DMS153 treated with DMSO at 0.1 percent for 48 hours (cell line): ENCODE data around the gene COL4A1.
A peak's percentile ranks its signal among the peaks of the same experiment; 100 is the strongest.

Source experiments
- DNase-seq: peaks from one replicate; lab custom pipeline; 2025; ENCODE audit not compliant: unreplicated experiment; lab: John Stamatoyannopoulos, UW

Gene COL4A1

DNA sequence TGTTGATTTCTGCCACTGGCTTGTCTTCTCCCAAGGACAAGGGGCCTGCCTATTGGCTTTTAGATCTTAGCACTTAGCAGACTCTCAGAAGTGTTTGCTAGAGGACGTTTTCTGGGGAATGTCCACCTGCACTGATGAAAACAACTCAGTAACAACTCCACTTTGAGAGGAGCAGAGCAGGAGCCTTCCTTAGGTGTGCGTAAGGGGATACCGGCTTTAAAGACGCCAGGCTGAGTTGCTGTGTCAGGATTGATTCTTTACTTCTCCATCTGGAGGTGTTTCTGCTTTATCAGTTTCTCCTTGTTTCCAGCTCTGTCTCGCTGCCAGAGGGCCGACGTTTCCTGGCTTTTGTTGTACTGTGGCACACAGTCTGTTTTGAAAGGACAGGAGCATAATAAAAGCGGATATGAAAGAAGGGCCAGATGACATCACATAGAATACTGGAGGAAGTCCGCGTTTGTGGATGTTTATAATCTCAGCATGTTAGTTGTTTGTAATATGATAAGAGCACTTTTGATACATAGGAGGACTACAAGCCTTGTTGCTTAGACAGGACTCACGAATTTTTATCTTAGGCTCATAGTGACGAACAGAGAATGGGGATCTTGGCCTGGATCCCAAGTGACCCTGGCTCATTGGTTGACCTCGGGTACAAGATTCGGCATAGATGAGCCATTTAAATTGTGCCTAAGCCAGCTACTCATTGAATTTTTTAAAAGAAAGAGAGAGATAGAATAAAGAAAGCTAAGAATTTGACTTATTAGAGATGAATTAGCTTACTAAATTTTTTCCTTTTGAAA is 34.7 kb upstream of the COL4A1 start:
- DNase-seq: peak; percentile 59

- DNase-seq: peak; percentile 63
Observed at GRCh38 chr13:110340812-110341444, 34.0 kb upstream of the COL4A1 start.

DNA sequence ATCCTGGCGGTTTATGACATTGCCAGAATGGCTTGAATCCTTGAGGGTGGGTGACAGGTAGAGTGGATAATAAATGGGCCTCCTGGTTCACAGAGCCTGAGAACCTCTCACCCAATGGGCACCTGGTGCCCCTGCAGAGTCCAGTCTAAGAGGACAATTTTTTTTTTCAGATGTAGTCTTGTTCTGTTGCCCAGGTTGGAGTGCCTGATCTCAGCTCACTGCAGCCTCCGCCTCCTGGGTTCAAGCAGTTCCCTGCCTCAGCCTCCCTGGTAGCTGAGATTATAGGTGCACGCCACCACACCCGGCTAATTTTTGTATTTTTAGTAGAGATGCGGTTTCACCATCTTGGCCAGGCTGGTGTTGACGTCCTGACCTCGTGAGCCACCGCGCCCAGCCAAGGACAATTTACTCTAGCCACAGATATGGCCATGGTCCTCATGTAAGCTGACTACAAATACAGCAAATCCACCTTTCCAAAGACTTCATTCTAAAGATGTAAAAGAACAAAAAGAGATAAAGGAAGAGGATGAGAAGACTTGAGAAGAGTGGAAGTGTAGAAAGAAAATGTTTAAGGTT is 33.1 kb upstream of the COL4A1 start:
- DNase-seq: no peak

DNA sequence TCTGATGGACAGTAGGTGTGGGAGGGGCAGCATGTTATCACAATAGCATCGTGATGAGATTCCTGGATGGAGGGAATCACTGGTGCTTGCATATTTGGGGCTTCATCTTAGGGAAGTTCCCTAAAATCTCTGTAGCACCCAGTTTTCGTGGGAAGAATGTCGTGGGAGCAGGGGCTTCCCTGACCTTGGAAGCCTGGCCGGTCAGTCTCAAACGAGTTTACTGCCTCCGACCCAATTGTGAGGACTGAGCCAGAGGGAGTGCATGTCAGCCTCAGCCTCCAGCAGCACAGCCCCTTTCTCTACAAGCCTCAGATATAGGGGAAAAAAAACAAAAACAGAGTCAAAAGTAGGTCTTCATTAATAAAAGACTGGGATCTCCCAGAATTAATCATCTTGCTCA is 32.3 kb upstream of the COL4A1 start:
- DNase-seq: no peak

GRCh38 chr13:110338441-110339101 is 31.6 kb upstream of the COL4A1 start:
- no peak for DNase-seq

GRCh38 chr13:110337247-110337646 is 30.3 kb upstream of the COL4A1 start:
- DNase-seq: no peak

- no peak for DNase-seq
Observed at GRCh38 chr13:110336681-110337080, 29.7 kb upstream of the COL4A1 start.

- no peak for DNase-seq
Observed at GRCh38 chr13:110336108-110336507, 29.2 kb upstream of the COL4A1 start.

GRCh38 chr13:110334841-110335490 is 28.0 kb upstream of the COL4A1 start:
- no peak for DNase-seq

DNA sequence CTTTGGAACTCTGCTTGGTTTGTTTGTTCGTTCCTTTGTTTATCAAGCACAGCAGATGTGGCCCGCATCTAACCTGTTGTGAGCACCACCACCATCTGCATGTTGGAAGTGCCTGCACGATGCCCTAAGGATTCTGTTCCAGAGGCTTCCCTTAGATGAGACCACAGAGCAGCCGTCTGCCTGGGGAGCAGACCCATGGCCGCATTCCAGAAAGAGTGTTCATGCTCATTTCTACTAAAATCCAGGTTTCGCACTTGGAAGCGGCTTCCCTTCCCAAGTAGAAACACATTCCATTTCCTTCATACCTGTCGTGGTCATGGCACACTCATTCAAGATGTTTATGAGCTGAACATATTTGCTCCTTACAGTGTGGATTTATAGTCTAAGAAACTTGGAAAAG is 27.3 kb upstream of the COL4A1 start:
- DNase-seq: no peak

DNA sequence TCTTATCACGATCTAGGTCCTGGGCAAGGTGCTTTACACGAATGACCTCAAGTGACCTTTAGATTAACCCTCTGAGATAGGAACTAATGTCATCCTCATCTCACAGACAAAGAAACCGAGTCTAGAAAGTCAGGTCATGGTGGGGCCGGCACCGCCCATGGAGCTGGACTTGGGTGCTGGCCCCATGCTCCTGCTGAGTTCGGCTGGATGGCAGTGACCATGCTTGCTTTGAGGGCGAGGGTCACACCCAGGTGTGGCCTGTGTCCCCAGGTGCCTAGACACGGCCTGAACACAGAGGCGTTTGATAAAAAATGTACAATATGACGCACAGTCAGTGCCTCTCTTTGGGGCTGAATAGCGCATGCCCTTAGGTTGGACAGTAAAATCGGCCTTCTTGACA is 26.9 kb upstream of the COL4A1 start:
- DNase-seq: no peak

GRCh38 chr13:110332750-110333149 is 25.8 kb upstream of the COL4A1 start:
- no peak for DNase-seq

DNA sequence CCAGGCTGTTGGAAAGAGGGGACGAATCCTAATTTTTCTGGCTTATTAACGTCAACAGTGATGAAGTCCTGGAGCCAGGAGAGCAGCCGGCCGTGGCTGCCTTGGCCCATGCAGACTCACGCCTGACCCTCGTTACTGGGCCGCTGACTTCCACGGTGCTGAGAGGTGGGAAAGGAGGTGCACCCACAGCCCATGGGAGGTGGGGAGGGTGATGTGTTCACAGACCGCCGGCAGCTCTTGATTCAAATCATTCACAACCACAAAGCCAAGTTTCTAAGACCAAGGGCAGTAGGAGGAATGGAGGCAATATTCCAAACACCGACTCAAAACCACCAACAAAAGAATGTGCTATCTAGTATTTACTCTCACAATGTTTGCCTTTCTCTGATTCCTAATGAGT is 24.4 kb upstream of the COL4A1 start:
- DNase-seq: no peak

DNA sequence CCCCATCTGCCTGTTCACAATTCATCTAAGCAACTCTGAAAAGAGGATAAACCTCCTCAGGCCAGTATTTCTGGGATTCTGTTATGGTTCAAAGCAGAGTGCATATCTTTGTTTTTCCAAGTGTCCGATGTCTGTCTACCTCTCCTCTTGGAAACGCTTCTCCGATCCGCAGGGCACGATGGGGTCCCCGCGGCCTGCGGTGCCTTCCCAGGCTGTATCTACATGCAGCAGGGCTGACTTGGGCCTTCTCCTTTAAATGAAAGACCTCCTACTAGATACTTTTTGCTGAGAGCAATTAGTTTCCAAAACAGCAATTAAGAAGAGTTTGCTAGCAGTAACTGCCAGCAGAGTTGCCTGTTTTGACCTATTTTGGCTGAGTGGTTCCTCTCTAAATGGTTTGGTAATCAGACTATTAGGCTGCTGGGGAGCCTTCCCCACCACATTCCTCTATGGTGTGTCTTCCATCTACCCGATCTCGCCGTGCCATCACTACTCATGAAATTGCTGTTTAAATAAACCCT is 23.6 kb upstream of the COL4A1 start:
- DNase-seq: no peak

GRCh38 chr13:110329798-110330461 is 23.0 kb upstream of the COL4A1 start:
- no peak for DNase-seq

GRCh38 chr13:110329258-110329657 is 22.3 kb upstream of the COL4A1 start:
- no peak for DNase-seq

DNA sequence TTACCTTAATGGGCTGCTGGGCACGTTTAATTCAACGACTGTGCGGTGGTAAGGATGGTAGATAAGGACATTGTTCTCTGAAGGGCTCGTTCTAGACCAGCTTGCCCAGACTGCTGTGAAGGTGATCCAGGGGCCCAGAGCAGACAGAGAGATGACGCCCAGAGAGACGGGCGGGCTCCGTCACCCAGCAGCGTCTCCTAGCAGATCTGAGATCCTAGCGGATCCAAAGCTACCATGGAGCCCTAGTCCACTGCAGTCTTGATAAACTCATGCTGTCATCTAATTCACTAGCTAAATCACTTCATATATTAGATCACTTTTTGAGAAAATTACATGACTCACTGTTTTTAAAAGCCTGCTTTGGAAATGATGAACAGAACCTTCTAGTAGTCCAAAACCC is 21.6 kb upstream of the COL4A1 start:
- no peak for DNase-seq

GRCh38 chr13:110327051-110327721 is 20.2 kb upstream of the COL4A1 start:
- DNase-seq: no peak

- no peak for DNase-seq
Observed at GRCh38 chr13:110326263-110326904, 19.4 kb upstream of the COL4A1 start.
